HUES48 (cell line): ENCODE measurements around the gene RELA.
"Not testable (repeated sequence)": the region's sequence is repeated elsewhere in the genome, so short reads cannot be mapped to it uniquely, and the experiment has no call there.

ENCODE experiments used
- H3K27ac ChIP-seq: one replicate; pipeline ENCODE4 v1.7.0; 2013; ENCODE audit warnings: low read depth, low read length, inconsistent platforms
- H3K27me3 ChIP-seq: 2 replicates; pipeline ENCODE4 v1.6.1; 2013; ENCODE audit warnings: mild to moderate bottlenecking, low read length; ENCODE audit not compliant: control insufficient read depth, insufficient read depth
- H3K36me3 ChIP-seq: 2 replicates; pipeline ENCODE4 v1.6.1; 2013; ENCODE audit warnings: low read length; ENCODE audit not compliant: control insufficient read depth, insufficient read depth
- H3K4me1 ChIP-seq: 2 replicates; pipeline ENCODE4 v1.6.1; 2013; ENCODE audit warnings: mild to moderate bottlenecking, low read length; ENCODE audit not compliant: control insufficient read depth, insufficient read depth
- H3K4me3 ChIP-seq: 2 replicates; pipeline ENCODE4 v1.5.1; 2013; ENCODE audit warnings: mild to moderate bottlenecking, low read depth, low read length
- H3K9ac ChIP-seq: 2 replicates; pipeline ENCODE4 v1.6.1; 2013; ENCODE audit warnings: mild to moderate bottlenecking, low read depth, low read length, moderate library complexity
- H3K9me3 ChIP-seq: 2 replicates; pipeline ENCODE4 v1.6.1; 2013; ENCODE audit warnings: low read length; ENCODE audit not compliant: control insufficient read depth, insufficient read depth

RELA gene

GRCh38 chr11:65699306-65699705, 36.6 kb upstream of the RELA start:
- Histone ChIP-seq H3K4me3 (no peak overlapping the region), H3K27ac (no peak overlapping the region), H3K36me3 (no peaks in the 10 kb centered on the region), H3K27me3 (no peaks in the 10 kb centered on the region; the same call in 1 of the 2 replicates), H3K4me1 (no peaks in the 10 kb centered on the region), H3K9ac (no peak overlapping the region), H3K9me3 (no peaks in the 10 kb centered on the region; the same call in 1 of the 2 replicates)

DNA sequence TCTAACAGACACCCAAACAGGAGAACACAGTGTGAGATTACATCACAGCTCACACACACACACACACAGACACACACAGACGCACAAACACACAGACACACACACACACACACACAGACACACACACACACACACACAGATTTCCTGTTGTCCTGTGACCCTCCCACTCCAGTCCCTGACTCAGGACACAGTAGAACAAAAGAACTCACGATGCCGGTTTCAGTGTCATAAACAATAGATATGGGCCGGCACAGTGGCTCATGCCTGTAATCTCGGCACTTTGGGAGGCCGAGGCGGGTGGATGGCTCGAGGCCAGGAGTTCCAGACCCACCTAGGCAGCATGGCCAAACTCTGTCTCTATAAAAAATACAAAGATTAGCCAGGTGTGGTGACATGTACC, 35.5 kb upstream of the RELA start:
- H3K36me3 ChIP-seq = no peaks in the 10 kb centered on the region
- H3K27ac ChIP-seq = no peak overlapping the region
- H3K9me3 ChIP-seq = no peaks in the 10 kb centered on the region; the same call in 1 of the 2 replicates
- no peak overlapping the region for H3K4me3 ChIP-seq
- no peaks in the 10 kb centered on the region; the same call in 1 of the 2 replicates for H3K27me3 ChIP-seq
- H3K9ac ChIP-seq = no peak overlapping the region
- H3K4me1 ChIP-seq = no peaks in the 10 kb centered on the region

- Histone ChIP-seq H3K36me3 (no peaks in the 10 kb centered on the region), H3K4me3 (no peak overlapping the region), H3K27me3 (no peaks in the 10 kb centered on the region; the same call in 1 of the 2 replicates), H3K9ac (no peak overlapping the region), H3K9me3 (no peaks in the 10 kb centered on the region; the same call in 1 of the 2 replicates), H3K4me1 (no peaks in the 10 kb centered on the region; the same call in 1 of the 2 replicates), H3K27ac (no peak overlapping the region)
These were observed 34.3 kb upstream of the RELA start for GRCh38 chr11:65696802-65697552.

DNA sequence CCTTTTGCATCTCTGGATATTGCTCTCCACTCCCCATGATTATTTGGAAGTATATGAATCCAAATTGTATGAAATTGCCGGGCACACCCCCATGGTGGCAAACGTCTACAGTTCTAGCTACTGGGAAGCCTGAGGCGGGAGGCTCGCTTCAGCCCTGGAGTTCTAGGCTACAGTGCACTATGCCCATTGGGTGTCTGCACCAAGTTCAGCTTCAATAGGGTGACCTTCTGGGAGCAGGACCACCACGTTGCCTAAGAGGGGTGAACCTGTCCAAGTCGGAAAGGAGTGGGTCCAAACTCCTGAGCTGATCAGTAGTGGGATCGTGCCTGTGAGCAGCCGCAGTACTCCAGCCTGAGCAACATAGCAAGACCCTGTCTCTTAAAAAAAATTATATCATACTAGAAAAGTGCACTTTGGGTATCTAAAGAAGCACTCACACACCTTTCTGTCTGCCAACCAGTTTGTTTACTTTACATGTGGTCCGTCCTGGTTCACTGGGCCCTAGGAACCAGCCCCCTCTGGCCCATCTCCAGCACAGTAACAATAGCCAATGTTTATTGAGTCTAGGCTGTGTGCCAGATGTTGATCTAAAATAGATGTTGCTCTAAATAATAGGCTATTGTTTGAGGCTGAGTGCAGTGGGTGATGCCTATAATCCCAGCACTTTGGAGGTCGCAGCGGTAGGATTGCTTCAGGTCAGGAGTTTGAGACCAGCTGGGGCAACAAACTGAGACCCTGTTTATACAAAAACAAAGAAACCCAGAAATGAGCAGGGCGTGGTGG, 32.9 kb upstream of the RELA start:
- Histone ChIP-seq H3K36me3 (no peaks in the 10 kb centered on the region), H3K9ac (no peak overlapping the region), H3K4me3 (no peak overlapping the region), H3K27ac (no peak overlapping the region), H3K9me3 (no peaks in the 10 kb centered on the region; the same call in 1 of the 2 replicates), H3K27me3 (no peaks in the 10 kb centered on the region; the same call in 1 of the 2 replicates), H3K4me1 (no peaks in the 10 kb centered on the region; the same call in 1 of the 2 replicates)

- H3K27me3 ChIP-seq = no peaks in the 10 kb centered on the region
- no peaks in the 10 kb centered on the region; the same call in 1 of the 2 replicates for H3K4me1 ChIP-seq
- no peaks in the 10 kb centered on the region for H3K36me3 ChIP-seq
- no peak overlapping the region for H3K9ac ChIP-seq
- no peak overlapping the region for H3K4me3 ChIP-seq
- H3K27ac ChIP-seq = no peak overlapping the region
- no peaks in the 10 kb centered on the region for H3K9me3 ChIP-seq
These were observed 29.7 kb upstream of the RELA start for GRCh38 chr11:65692367-65692766.

DNA sequence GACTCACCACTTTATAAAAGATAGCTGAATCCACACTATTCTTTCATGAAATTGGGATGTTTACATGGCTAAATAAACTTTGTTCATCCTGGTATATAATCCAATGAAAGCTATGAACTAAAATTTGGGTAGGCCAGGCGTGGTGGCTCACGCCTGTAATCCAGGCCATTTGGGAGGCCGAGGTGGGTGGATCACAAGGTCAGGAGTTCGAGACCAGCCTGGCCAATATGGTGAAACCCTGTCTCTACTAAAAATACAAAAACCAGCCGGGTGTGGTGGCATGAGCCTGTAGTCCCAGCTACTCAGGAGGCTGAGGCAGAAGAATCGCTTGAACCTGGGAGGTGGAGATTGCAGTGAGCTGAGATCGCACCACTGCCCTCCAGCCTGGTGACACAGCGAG, 29.1 kb upstream of the RELA start:
- not testable (repeated sequence) for H3K27me3 ChIP-seq, H3K9me3 ChIP-seq, H3K27ac ChIP-seq, H3K4me1 ChIP-seq, H3K4me3 ChIP-seq, H3K9ac ChIP-seq, H3K36me3 ChIP-seq

DNA sequence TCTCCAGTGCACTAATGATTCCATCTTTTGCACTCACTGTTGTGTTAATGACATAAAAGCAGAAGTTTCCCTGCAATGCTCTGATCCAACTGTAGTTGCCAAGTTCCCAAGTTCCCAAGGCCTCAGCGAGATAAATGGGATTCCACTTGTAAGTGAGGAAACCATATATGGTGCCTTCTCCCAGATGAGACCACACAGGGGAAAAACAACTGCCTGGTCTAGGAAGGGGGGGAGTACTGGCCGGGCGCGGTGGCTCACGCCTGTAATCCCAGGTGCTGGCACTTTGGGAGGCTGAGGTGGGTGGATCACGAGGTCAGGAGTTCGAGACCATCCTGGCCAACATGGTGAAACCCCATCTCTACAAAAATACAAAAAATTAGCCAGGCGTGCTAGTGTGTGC, 23.3 kb upstream of the RELA start:
- Histone ChIP-seq H3K4me1 (peaks cover 3% of the 10 kb centered on the region; the same call in 1 of the 2 replicates), H3K9ac (no peak overlapping the region), H3K4me3 (no peak overlapping the region), H3K27ac (no peak overlapping the region), H3K27me3 (no peaks in the 10 kb centered on the region), H3K36me3 (no peaks in the 10 kb centered on the region), H3K9me3 (no peaks in the 10 kb centered on the region)

- H3K9ac ChIP-seq, H3K27ac ChIP-seq, H3K9me3 ChIP-seq, H3K4me3 ChIP-seq, H3K27me3 ChIP-seq, H3K4me1 ChIP-seq, H3K36me3 ChIP-seq: not testable (repeated sequence)
These were observed 20.8 kb upstream of the RELA start for GRCh38 chr11:65683480-65683879.

DNA sequence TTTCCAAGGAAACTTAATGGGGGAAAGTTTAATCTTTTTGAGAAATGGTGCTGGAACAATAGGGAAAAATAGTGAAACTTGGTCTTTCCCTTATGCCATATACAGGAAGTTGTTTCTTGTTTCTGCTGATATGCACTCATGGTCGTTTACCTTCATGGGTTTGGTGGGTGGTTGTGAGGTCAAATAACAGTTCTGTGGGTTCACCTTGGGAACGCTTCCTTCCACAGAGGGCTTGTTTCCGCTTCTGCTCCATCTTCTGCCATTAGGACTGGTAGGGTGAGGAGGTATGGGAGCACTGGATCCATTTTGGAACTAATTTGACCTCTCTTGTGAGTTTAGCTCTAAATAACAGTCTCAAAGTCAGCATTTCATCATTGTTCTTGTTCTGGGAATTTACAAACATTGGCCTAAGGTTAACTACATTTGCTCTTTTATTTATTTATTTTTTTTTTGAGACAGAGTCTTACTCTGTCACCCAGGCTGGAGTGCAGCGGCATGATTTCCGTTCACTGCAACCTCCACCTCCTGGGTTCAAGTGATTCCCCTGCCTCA, 17.6 kb upstream of the RELA start:
- Histone ChIP-seq H3K4me3 (no peak overlapping the region), H3K9ac (no peak overlapping the region), H3K36me3 (no peaks in the 10 kb centered on the region), H3K9me3 (no peaks in the 10 kb centered on the region), H3K27me3 (no peaks in the 10 kb centered on the region), H3K27ac (no peak overlapping the region), H3K4me1 (no peaks in the 10 kb centered on the region)

GRCh38 chr11:65672982-65673381, 10.3 kb upstream of the RELA start:
- Histone ChIP-seq H3K27me3 (no peaks in the 10 kb centered on the region), H3K9me3 (no peaks in the 10 kb centered on the region), H3K9ac (no peak overlapping the region), H3K36me3 (no peaks in the 10 kb centered on the region), H3K4me3 (no peak overlapping the region), H3K4me1 (no peaks in the 10 kb centered on the region), H3K27ac (no peak overlapping the region)
